Thyroid gland (tissue), 4 donors: ENCODE data around the gene PRSS23.

ENCODE experiments used
- POLR2A ChIP-seq, 2 donors: fragments of 450-650 bp; IDR thresholded peaks; one replicate each; pipeline ENCODE4 v1.6.1; 2017; ENCODE audit warnings: antibody characterized with exemption in 2 of 2, mild to moderate bottlenecking in 2 of 2, moderate library complexity in 1 of 2
- TF ChIP-seq, protein P1 (sequence below), 6 experiments: fragments of 200-600 bp in 3 of 6; fragments of 450-650 bp in 3 of 6; sonication (generic) in 3 of 6; IDR thresholded peaks; one replicate each; pipeline ENCODE4 v1.5.1; 2016 to 2019; ENCODE audit warnings: antibody characterized with exemption in 6 of 6, mild to moderate bottlenecking in 2 of 6, inconsistent platforms in 1 of 6, moderate library complexity in 1 of 6

DNA sequence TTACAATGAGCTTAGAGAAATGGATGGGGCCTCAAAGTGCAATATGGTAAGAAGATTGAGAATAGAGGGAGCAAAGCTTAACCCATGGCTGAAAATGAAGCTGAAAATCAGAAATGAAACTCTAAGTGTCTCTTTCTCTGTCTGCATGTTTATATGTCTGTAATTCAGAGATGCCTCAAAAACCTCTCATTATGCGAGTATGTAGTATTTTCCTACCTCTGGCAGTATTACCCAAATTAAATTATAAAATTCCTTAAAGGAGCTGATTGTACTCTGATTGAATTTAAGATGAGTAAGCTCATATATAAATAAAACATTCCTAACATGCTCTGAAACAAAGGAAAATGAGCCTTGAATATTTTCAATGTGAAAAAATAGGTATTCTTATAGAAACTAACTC, 39.8 kb upstream of the PRSS23 start:
- TF ChIP-seq, protein P1, sequence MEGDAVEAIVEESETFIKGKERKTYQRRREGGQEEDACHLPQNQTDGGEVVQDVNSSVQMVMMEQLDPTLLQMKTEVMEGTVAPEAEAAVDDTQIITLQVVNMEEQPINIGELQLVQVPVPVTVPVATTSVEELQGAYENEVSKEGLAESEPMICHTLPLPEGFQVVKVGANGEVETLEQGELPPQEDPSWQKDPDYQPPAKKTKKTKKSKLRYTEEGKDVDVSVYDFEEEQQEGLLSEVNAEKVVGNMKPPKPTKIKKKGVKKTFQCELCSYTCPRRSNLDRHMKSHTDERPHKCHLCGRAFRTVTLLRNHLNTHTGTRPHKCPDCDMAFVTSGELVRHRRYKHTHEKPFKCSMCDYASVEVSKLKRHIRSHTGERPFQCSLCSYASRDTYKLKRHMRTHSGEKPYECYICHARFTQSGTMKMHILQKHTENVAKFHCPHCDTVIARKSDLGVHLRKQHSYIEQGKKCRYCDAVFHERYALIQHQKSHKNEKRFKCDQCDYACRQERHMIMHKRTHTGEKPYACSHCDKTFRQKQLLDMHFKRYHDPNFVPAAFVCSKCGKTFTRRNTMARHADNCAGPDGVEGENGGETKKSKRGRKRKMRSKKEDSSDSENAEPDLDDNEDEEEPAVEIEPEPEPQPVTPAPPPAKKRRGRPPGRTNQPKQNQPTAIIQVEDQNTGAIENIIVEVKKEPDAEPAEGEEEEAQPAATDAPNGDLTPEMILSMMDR (IDR thresholded peaks at IDR 0.05) = no peak
- no peak for TF ChIP-seq POLR2A (IDR thresholded peaks at IDR 0.05)
